Measurements from ENCODE around the gene SH2D4B.

Gene SH2D4B

GRCh38 chr10:80504158-80504811, 33.4 kb upstream of the SH2D4B start:
- DNase-seq = no peak

GRCh38 chr10:80504897-80505465, 32.7 kb upstream of the SH2D4B start:
- no peak for DNase-seq

DNA sequence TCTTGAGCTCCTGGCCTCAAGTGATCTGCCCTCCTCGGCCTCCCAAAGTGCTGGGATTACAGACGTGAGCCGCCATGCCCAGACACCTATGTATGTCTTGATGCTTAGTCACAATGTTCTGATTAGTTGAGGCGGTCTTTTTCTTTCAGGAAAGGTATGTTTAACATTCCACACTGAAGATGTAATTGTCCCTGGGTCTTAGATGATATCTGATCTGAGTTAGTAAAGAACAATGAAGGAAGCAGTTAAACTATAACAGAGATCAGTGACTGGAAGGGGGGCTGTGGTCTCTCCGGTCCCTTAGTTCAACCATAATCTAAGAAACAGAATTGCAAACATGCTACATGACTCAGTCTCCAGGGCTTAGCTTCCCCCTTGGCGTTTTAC, 31.5 kb upstream of the SH2D4B start:
- DNase-seq = no peak

DNA sequence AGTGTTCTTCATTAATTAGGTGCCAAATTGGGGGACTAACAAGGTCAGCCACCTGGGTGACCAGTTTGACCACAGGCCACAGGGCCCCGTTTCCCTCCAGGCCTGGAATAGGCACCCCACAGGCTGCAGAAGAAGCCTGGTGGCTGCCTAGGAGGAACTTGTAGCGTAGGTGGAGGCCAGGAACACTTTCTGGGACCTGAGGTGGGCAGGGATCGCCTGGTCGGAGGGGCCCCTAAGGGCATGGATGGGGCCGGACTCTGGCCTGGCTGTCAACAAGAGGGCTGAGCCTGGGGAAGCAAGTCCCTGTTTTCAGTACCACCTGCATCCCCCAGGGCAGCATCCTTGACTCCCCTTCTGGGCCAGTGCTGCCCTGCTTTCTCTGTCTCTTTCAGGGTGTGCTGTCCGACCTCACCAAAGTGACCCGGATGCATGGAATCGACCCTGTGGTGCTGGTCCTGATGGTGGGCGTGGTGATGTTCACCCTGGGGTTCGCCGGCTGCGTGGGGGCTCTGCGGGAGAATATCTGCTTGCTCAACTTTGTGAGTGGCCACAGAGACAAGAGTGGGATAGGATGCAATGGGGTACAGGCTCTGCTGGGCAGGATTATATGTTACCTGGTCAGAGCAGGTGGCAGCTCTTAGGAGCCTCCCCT, 30.7 kb upstream of the SH2D4B start:
- DNase-seq = no peak

- DNase-seq = no peak
Measured at GRCh38 chr10:80509108-80509402, 28.6 kb upstream of the SH2D4B start.

DNA sequence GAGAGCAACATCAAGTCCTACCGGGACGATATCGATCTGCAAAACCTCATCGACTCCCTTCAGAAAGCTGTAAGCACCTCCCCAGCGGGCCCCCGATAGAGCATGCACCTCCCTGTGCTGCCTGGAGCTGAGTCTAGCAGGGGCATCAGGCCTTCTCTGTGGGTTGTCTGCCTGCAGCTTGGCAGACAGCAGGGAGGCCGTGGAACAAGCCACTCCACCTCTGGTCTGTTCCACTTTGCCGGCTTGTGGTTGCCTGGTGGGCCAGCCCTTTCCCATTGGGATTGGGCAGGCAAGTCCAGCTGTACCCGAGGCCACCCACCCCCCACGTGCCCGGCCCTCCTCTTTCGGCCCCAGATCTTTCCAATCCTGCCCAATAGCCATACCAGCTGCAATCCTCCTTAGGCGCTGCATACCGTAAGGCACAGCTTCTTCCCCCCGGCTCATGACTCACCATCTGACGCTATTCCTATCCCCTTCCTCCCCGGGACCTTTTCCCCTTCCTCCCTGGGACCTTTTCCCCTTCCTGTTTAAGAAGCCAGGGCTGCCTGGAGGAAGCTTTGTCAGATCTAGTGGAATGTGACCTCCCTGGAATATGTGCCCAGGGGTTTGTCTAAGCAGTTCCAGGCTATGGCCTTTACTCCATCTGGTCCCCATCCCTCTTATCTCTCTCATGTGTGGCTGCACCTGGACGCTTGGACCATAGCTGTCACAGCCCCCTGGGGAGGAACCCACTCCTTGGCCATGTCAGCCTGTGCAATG, 28.1 kb upstream of the SH2D4B start:
- DNase-seq = no peak

DNA sequence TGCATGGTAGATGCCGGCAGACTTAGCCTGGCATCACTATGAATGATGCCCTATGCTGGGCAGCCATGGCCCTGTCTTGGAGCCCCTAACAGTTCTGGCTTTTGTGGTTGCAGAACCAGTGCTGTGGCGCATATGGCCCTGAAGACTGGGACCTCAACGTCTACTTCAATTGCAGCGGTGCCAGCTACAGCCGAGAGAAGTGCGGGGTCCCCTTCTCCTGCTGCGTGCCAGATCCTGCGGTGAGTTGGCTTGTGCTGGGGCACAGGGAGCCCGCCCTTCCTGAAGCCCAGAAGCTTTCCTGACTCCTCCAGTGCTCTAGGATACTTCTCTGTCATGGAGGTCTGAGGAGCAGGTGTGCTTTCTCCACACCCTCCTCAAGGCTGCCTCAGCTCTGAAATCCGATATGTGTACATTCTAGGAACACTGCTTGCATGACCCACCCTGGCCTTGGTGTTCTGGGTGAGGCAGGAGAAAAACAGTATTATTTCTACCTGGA, 25.6 kb upstream of the SH2D4B start:
- DNase-seq = no peak

DNA sequence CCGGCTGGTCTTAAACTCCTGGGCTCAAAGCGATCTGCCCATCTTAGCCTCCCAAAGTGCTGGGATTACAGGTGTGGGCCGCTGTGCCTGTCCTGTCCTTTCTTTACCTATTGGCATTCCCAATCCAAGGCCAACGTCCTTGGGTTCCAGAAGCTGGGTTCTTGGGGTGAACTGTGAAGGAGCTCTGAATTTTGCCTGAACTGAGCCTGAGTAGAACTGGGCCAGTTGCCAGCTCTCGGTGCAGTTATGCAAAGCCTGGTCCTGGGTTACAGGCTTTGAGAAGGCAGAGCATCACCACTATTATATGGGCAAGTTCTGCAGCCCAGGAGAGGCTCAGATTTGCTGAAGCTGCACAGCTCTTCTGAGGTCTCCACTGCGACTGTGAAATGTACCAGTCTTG, 24.6 kb upstream of the SH2D4B start:
- no peak for DNase-seq

- DNase-seq = no peak
Measured at GRCh38 chr10:80515511-80515910, 22.2 kb upstream of the SH2D4B start.

DNA sequence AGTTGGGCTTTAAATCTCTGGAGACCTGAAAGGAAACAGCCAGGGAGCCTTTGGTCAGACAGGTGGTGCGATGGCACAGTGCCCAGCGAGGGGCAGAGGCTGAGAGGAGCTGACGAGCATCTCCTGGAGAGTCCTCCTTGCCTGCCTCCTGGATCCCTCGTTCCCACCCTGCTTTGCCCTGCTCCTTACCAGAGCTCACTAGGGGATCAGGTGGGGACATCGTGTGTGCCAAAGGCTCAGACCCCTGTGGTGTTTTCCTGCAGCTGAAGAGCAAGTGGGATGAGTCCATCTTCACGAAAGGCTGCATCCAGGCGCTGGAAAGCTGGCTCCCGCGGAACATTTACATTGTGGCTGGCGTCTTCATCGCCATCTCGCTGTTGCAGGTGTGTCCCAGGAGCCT, 21.8 kb upstream of the SH2D4B start:
- DNase-seq = no peak

DNA sequence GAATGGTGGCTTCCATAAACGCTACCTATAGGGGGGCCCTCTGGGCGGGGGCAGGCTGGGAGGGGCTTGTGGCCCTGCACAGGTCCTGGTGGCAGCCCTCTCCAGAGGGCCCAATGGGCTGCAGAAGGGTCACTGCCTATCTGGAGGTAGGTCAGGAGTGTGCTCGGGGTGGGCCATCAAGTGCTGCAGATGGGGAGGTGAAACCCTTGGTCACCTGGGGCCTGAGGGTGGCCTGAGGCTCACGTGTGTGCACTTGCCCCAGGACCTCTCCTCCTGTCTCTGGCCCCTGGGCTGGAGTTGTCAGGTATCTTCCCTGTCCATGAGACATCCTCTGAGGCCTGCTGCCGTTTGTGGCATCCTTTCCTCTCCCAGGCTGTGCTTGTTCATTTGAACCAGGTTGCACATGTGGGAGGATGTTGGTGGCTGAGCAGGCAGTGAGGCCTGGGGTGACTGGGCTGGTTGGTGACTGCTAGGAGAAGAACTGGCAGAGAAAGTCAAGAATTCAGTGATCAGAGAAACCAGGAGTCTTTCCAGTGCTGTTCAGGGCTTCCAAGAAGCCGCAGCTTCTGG, 21.1 kb upstream of the SH2D4B start:
- no peak for DNase-seq

DNA sequence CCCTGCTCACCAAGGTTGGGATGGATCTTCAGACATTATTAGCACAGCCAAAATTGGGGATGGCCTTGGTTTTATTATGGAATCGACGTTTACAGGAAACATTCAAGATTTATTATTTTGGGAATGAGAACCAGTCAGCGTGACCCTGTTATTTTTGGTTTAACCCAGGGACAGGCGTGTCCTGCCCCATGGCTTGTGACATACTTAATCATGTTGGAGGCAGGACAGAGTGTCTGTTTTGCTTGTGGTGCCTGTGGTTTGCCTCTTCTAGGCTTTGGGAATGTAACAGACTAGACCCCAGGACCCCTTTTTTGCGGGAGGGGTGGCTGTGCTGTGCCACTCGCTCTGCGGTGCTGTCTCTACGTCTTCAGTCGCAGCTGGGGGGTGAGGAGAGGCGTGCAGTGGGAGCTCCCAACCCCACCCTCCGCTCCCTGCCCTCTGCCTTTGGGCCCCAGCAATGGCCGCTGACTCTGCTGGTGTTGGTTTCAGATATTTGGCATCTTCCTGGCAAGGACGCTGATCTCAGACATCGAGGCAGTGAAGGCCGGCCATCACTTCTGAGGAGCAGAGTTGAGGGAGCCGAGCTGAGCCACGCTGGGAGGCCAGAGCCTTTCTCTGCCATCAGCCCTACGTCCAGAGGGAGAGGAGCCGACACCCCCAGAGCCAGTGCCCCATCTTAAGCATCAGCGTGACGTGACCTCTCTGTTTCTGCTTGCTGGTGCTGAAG, 20.1 kb upstream of the SH2D4B start:
- DNase-seq = no peak

- no peak for DNase-seq
Measured at GRCh38 chr10:80518143-80518806, 19.4 kb upstream of the SH2D4B start.

- DNase-seq = no peak
Measured at GRCh38 chr10:80518807-80519360, 18.8 kb upstream of the SH2D4B start.

GRCh38 chr10:80519936-80520650, 17.6 kb upstream of the SH2D4B start:
- DNase-seq = no peak

GRCh38 chr10:80520661-80521470, 16.8 kb upstream of the SH2D4B start:
- DNase-seq = no peak

DNA sequence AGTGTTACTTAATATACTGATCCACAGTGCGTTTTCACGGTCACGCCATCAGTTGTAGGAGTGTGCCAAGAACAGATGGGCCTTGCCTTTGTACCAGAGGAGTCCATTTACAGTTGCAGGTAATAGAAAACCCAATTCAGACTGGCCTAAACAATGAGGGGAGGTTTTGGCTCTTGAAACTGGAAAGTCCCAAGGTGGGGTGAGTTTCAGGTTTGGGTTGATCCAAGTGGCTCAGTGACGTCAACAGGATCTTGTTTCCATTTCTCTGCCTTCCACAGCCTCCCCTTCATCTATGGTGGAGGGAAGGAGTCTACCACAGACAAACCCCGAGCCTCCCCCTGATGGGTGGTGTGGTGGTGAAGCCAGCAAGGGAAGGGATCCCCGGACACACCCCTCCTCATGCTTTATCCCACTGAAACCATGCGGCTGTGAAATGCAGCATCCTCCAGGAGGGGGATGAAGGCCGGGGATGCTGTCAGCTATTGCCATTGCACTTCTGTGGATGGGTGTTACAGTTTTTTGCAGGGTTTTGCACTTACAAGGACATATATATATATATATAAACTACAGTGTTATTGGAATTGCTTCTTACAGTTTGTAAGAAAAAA, 14.8 kb upstream of the SH2D4B start:
- no peak for DNase-seq

DNA sequence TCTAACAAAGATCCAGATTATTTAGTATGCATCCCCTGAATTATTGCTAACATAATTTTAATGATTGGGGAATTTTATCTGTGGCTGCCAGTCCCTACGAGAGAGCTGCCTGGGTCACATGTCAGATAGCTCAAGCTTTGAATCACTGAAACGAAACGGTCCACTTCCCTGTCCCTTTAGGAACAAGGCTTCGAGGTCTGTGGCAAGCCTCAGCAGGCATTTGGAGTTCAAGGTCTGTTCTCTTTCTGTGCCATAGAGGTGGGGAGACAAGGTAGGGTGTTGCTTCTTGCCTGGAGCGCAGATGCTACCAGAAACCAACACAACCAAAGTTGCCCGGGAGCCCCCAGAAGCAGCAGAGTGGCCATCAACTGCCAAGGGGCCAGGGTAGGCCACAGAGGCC, 13.9 kb upstream of the SH2D4B start:
- DNase-seq = no peak

DNA sequence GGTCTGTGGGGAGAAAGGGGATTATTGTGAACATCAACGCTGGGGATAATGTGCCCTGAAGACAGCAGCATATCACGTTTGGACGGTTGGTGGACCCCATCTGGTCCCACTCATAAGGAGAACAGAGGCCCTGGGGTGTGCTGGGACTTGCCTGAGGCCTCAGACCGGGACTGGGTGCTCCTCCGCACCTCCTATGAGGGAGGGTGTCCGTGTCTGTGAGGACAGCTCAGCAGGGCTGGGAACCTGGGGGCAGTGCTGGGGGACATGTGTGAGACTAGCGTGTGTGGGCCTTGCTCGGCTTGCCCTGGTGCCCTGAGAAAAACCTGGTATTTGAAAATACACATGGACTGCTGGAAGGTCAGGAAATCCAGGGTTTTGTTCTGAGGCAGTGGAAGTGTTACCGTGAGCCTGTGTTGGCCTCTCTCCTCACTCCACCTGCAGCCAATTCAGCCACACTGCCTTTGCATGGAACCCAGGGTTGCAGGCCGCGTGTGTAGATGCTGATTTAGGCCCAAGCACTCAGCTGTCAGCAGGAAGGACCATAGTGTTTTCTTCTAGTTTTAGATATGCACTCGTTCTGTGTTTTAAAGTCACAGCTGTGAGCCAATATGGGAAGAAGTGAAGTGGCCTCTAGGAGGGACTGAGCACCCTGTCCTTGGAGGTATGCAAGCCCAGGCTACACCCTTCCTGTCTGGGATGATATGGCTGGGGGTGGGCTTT, 13.4 kb upstream of the SH2D4B start:
- no peak for DNase-seq
